Esophagus squamous epithelium (tissue), 4 donors: ENCODE data around the gene LGI4.

ENCODE experiments used
- POLR2A ChIP-seq, 4 donors: fragments of 450-650 bp; IDR thresholded peaks; one replicate each; pipeline ENCODE4 v1.6.1; 2017; ENCODE audit warnings: antibody characterized with exemption in 4 of 4, mild to moderate bottlenecking in 4 of 4, moderate library complexity in 3 of 4
- TF ChIP-seq, protein P1 (sequence below), 6 experiments: fragments of 450-650 bp in 4 of 6; fragments of 200-600 bp in 2 of 6; sonication (generic) in 2 of 6; IDR thresholded peaks; one replicate each; pipeline ENCODE4 v1.5.1; 2016 to 2019; ENCODE audit warnings: antibody characterized with exemption in 6 of 6, mild to moderate bottlenecking in 4 of 6, moderate library complexity in 4 of 6

- TF ChIP-seq, protein P1, sequence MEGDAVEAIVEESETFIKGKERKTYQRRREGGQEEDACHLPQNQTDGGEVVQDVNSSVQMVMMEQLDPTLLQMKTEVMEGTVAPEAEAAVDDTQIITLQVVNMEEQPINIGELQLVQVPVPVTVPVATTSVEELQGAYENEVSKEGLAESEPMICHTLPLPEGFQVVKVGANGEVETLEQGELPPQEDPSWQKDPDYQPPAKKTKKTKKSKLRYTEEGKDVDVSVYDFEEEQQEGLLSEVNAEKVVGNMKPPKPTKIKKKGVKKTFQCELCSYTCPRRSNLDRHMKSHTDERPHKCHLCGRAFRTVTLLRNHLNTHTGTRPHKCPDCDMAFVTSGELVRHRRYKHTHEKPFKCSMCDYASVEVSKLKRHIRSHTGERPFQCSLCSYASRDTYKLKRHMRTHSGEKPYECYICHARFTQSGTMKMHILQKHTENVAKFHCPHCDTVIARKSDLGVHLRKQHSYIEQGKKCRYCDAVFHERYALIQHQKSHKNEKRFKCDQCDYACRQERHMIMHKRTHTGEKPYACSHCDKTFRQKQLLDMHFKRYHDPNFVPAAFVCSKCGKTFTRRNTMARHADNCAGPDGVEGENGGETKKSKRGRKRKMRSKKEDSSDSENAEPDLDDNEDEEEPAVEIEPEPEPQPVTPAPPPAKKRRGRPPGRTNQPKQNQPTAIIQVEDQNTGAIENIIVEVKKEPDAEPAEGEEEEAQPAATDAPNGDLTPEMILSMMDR (IDR thresholded peaks at IDR 0.05): no peak
- no peak for TF ChIP-seq POLR2A (IDR thresholded peaks at IDR 0.05)
Measured at GRCh38 chr19:35094656-35095055, 40.2 kb downstream of the LGI4 start.
